DOHH2 (cell line): ENCODE data around the gene NPIPB8.
"Not testable (repeated sequence)": the region's sequence is repeated elsewhere in the genome, so short reads cannot be mapped to it uniquely, and the experiment has no call there.

Source experiments
- H3F3A ChIP-seq: fragments of 200-600 bp; sonication (generic), shearing (Covaris generic); 2 replicates; pipeline ENCODE4 v1.6.0; 2016; ENCODE audit warnings: antibody characterized with exemption, mild to moderate bottlenecking; ENCODE audit not compliant: control insufficient read depth, insufficient read depth
- H3K27ac ChIP-seq: fragments of 200-600 bp; sonication (generic); 2 replicates; pipeline ENCODE4 v1.5.1; 2014; ENCODE audit warnings: low read depth, mild to moderate bottlenecking, low read length, moderate library complexity
- H3K27me3 ChIP-seq: fragments of 200-600 bp; sonication (generic); 2 replicates; pipeline ENCODE4 v1.6.1; 2014; ENCODE audit warnings: mild to moderate bottlenecking, low read length, mixed read lengths; ENCODE audit not compliant: control insufficient read depth
- H3K36me3 ChIP-seq: fragments of 200-600 bp; sonication (generic); 2 replicates; pipeline ENCODE4 v1.6.1; 2014; ENCODE audit warnings: mild to moderate bottlenecking, low read length, moderate library complexity, mixed read lengths; ENCODE audit not compliant: control insufficient read depth
- H3K4me1 ChIP-seq: fragments of 200-600 bp; sonication (generic); 2 replicates; pipeline ENCODE4 v1.6.1; 2014; ENCODE audit warnings: mild to moderate bottlenecking, low read length, mixed read lengths; ENCODE audit not compliant: control insufficient read depth
- H3K4me2 ChIP-seq: fragments of 200-600 bp; sonication (generic); 2 replicates; pipeline ENCODE4 v1.6.0; 2014; ENCODE audit warnings: mild to moderate bottlenecking, low read length, moderate library complexity
- H3K4me3 ChIP-seq: fragments of 200-600 bp; sonication (generic); 2 replicates; pipeline ENCODE4 v1.5.1; 2014; ENCODE audit warnings: mild to moderate bottlenecking, low read length, mixed read lengths
- H3K79me2 ChIP-seq: fragments of 200-600 bp; sonication (generic); 2 replicates; pipeline ENCODE4 v1.6.1; 2014; ENCODE audit warnings: mild to moderate bottlenecking, low read length, mixed read lengths; ENCODE audit not compliant: control insufficient read depth
- H3K9me2 ChIP-seq: fragments of 200-600 bp; sonication (generic); replicated peaks from 2 replicates; pipeline ENCODE4 v1.6.1; 2014; ENCODE audit warnings: mild to moderate bottlenecking, low read length, mixed read lengths; ENCODE audit not compliant: control insufficient read depth
- H3K9me3 ChIP-seq: fragments of 200-600 bp; sonication (generic); 2 replicates; pipeline ENCODE4 v1.6.1; 2014; ENCODE audit warnings: antibody characterized with exemption, low read length, mixed read lengths; ENCODE audit not compliant: control insufficient read depth, insufficient read depth
- H4K20me1 ChIP-seq: fragments of 200-600 bp; sonication (generic); 2 replicates; pipeline ENCODE4 v1.6.0; 2014; ENCODE audit warnings: low read depth, mild to moderate bottlenecking, antibody characterized with exemption, low read length, moderate library complexity; ENCODE audit not compliant: control insufficient read depth, insufficient read depth

The NPIPB8 gene

GRCh38 chr16:28668199-28668598 is 30.3 kb downstream of the NPIPB8 start:
- not testable (repeated sequence) for H3K27ac ChIP-seq, H3K79me2 ChIP-seq, H3K4me2 ChIP-seq, H3F3A ChIP-seq, H3K9me2 ChIP-seq, H3K4me3 ChIP-seq, H3K27me3 ChIP-seq, H3K9me3 ChIP-seq, H4K20me1 ChIP-seq, H3K4me1 ChIP-seq, H3K36me3 ChIP-seq

GRCh38 chr16:28688327-28688952 is 50.6 kb downstream of the NPIPB8 start:
- not testable (repeated sequence) for H3K4me1 ChIP-seq, H3K27me3 ChIP-seq, H3K9me2 ChIP-seq, H3K36me3 ChIP-seq, H3K4me3 ChIP-seq, H3K27ac ChIP-seq, H4K20me1 ChIP-seq, H3F3A ChIP-seq, H3K9me3 ChIP-seq, H3K4me2 ChIP-seq, H3K79me2 ChIP-seq

DNA sequence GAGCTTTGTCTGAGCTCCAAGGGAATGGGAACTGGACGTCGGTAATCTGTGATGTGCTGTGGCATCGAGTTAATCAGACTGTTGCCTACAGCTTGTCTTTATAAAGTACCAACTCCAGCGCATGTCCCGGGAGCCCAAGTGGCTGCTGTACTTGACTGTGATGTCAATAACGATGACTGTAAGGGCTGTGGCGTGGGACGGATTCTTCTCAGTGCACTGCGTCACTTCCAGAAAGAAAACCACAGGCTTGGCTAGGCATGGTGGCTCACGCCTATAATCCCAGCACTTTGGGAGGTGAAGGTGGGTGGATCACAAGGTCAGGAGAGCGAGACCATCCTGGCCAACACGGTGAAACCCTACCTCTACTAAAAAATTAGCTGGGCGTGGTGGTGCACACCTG is 51.6 kb downstream of the NPIPB8 start:
- H3F3A ChIP-seq, H3K9me3 ChIP-seq, H3K4me3 ChIP-seq, H4K20me1 ChIP-seq, H3K4me2 ChIP-seq, H3K4me1 ChIP-seq, H3K79me2 ChIP-seq, H3K27ac ChIP-seq, H3K36me3 ChIP-seq, H3K9me2 ChIP-seq, H3K27me3 ChIP-seq: not testable (repeated sequence)

GRCh38 chr16:28691722-28692121 is 53.9 kb downstream of the NPIPB8 start:
- H3K4me1 ChIP-seq, H3K36me3 ChIP-seq, H3F3A ChIP-seq, H3K9me3 ChIP-seq, H3K79me2 ChIP-seq, H4K20me1 ChIP-seq, H3K9me2 ChIP-seq, H3K4me3 ChIP-seq, H3K27ac ChIP-seq, H3K27me3 ChIP-seq, H3K4me2 ChIP-seq: not testable (repeated sequence)

- H3K9me2 ChIP-seq, H4K20me1 ChIP-seq, H3K4me2 ChIP-seq, H3F3A ChIP-seq, H3K4me1 ChIP-seq, H3K36me3 ChIP-seq, H3K27ac ChIP-seq, H3K27me3 ChIP-seq, H3K9me3 ChIP-seq, H3K79me2 ChIP-seq, H3K4me3 ChIP-seq: not testable (repeated sequence)
These were observed 55.5 kb downstream of the NPIPB8 start for GRCh38 chr16:28693257-28693950.

- not testable (repeated sequence) for H3K27ac ChIP-seq, H3K4me1 ChIP-seq, H4K20me1 ChIP-seq, H3K36me3 ChIP-seq, H3K27me3 ChIP-seq, H3K9me2 ChIP-seq, H3F3A ChIP-seq, H3K79me2 ChIP-seq, H3K9me3 ChIP-seq, H3K4me3 ChIP-seq, H3K4me2 ChIP-seq
These were observed 61.9 kb downstream of the NPIPB8 start for GRCh38 chr16:28699792-28700191.

DNA sequence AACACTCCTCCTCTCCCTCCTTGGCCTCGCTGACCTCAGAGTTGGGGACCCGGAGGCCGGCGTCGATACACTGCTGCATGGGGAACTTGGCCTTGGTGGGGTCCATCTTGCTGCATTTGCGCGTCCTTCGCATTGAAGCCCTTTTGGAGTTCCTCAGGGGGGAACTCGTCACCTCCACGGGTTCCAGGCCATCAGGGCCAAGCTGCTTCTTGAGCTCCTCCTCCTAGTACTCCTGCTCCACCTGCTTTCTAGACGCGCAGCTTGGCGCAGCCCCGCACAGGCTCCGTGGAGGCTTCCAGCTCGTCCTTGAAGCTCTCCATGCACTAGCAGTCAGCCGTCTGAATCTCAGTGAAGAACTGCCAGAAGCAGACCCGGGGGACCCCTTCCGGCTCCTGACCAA is 62.5 kb downstream of the NPIPB8 start:
- H3K36me3 ChIP-seq, H3K9me2 ChIP-seq, H3K27ac ChIP-seq, H3K27me3 ChIP-seq, H3K4me3 ChIP-seq, H3K4me2 ChIP-seq, H4K20me1 ChIP-seq, H3K9me3 ChIP-seq, H3K79me2 ChIP-seq, H3F3A ChIP-seq, H3K4me1 ChIP-seq: not testable (repeated sequence)

GRCh38 chr16:28701384-28701783 is 63.5 kb downstream of the NPIPB8 start:
- H3K36me3 ChIP-seq, H3K9me3 ChIP-seq, H3K27me3 ChIP-seq, H3K4me1 ChIP-seq, H3F3A ChIP-seq, H3K4me3 ChIP-seq, H3K9me2 ChIP-seq, H3K79me2 ChIP-seq, H4K20me1 ChIP-seq, H3K27ac ChIP-seq, H3K4me2 ChIP-seq: not testable (repeated sequence)
